Neural progenitor cell (in vitro differentiated cells): ENCODE results near the gene PRLH. TPM values are rescaled to one million over a fixed set of nuclear protein-coding genes. Genes with fewer than 3 reads are reported as not detected.

Source experiments
- DNase-seq: peaks from one replicate; pipeline ENCODE4 v3.0.0-alpha.2; 2016; ENCODE audit warnings: low spot score
- H2AFZ ChIP-seq: fragments of 200-600 bp; sonication (generic); replicated peaks from 2 replicates; pipeline ENCODE4 v1.6.1; 2016; ENCODE audit warnings: antibody characterized with exemption
- H3F3A ChIP-seq: fragments of 200-600 bp; sonication (generic); 2 replicates; pipeline ENCODE4 v1.6.1; 2016; ENCODE audit warnings: antibody characterized with exemption, low read depth
- H3K27ac ChIP-seq: fragments of 200-600 bp; sonication (generic); 2 replicates; pipeline ENCODE4 v1.5.1; 2016; ENCODE audit warnings: mild to moderate bottlenecking
- H3K27me3 ChIP-seq: fragments of 200-600 bp; sonication (generic); 2 replicates; pipeline ENCODE4 v1.6.1; 2016; ENCODE audit warnings: mild to moderate bottlenecking, moderate library complexity
- H3K36me3 ChIP-seq: fragments of 200-600 bp; sonication (generic); 2 replicates; pipeline ENCODE4 v1.5.1; 2016
- H3K4me1 ChIP-seq: fragments of 200-600 bp; sonication (generic); 2 replicates; pipeline ENCODE4 v1.6.1; 2016; ENCODE audit warnings: mixed run types
- H3K4me2 ChIP-seq: fragments of 200-600 bp; sonication (generic); 2 replicates; pipeline ENCODE4 v1.6.1; 2016
- H3K4me3 ChIP-seq: fragments of 200-600 bp; sonication (generic); 2 replicates; pipeline ENCODE4 v1.5.1; 2016
- H3K79me2 ChIP-seq: fragments of 200-600 bp; sonication (generic); 2 replicates; pipeline ENCODE4 v1.6.1; 2016; ENCODE audit warnings: low read depth
- H3K9ac ChIP-seq: fragments of 200-600 bp; sonication (generic); 2 replicates; pipeline ENCODE4 v1.6.1; 2016
- H3K9me3 ChIP-seq: fragments of 200-600 bp; sonication (generic); 2 replicates; pipeline ENCODE4 v1.5.1; 2016; ENCODE audit warnings: low read depth
- H4K20me1 ChIP-seq: fragments of 200-600 bp; sonication (generic); 2 replicates; pipeline ENCODE4 v1.6.1; 2016; ENCODE audit warnings: low read depth
- H3K27ac Mint-ChIP-seq: 3 replicates; pipeline ENCODE4 v1.8.0; 2021; ENCODE audit warnings: mixed read lengths
- H3K27me3 Mint-ChIP-seq: 2 replicates; pipeline ENCODE4 v1.8.0; 2022; ENCODE audit warnings: low read depth, mild to moderate bottlenecking, inconsistent platforms, moderate library complexity, mixed read lengths; ENCODE audit not compliant: insufficient read depth
- H3K36me3 Mint-ChIP-seq: 3 replicates; pipeline ENCODE4 v1.8.0; 2021; ENCODE audit warnings: mixed read lengths
- H3K4me1 Mint-ChIP-seq: 3 replicates; pipeline ENCODE4 v1.8.0; 2021; ENCODE audit warnings: mixed read lengths
- H3K4me3 Mint-ChIP-seq: 3 replicates; pipeline ENCODE4 v1.8.0; 2021; ENCODE audit warnings: mild to moderate bottlenecking, moderate library complexity, mixed read lengths
- H3K9me3 Mint-ChIP-seq: 3 replicates; pipeline ENCODE4 v1.8.0; 2020; ENCODE audit warnings: mixed read lengths
- EZH2 ChIP-seq: fragments of 200-600 bp; sonication (generic); IDR thresholded peaks from 2 replicates; pipeline ENCODE4 v1.6.1; 2017; ENCODE audit warnings: antibody characterized with exemption, mild to moderate bottlenecking, moderate library complexity
- EZH2phosphoT487 ChIP-seq: fragments of 200-600 bp; sonication (generic); IDR thresholded peaks from 2 replicates; pipeline ENCODE4 v1.6.1; 2017; ENCODE audit warnings: antibody characterized with exemption
- total RNA-seq: library from RNA; depleted of rRNA; stranded (reverse); fragments of >200 nt; gene quantifications from 2 replicates; pipeline ENCODE4 v1.2.3, GENCODE V29; 2015; ENCODE audit warnings: low replicate concordance
- TF ChIP-seq, protein P1 (sequence below): fragments of 200-600 bp; sonication (generic); IDR thresholded peaks from 2 replicates; pipeline ENCODE4 v1.5.1; 2017; ENCODE audit warnings: antibody characterized with exemption, mild to moderate bottlenecking

PRLH gene
- total RNA-seq, 1 donor from 2014 or later: not detected

DNA sequence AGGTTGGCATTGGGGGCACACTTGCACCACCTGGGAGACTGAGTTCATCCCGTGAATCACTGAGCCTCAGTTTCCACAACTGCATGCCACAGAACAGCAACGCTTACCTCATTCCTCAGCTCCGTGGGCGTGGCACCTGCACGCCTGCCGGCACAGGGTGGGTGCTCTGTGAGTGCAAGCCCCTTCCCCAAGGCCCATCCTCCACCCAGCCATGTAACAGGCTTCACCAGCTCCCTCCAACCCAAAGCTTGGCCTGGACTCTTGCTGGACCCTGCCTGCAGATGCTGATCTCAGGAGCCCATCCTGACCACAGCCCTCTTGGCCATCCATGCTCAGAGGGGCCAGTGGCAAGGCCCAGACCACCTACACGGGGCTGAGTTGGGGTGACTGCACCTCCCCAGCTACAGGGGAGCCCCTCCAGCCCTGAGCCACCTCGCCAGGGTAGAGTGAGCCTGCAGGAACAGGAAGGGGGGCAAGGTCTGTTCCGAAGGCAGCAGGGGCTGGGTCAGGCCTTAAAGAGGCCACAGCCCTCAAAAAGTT lies 1.8 kb downstream of the PRLH start:
- no peaks in the 10 kb centered on the region for H3K36me3 Mint-ChIP-seq
- H2AFZ ChIP-seq: no peak overlapping the region
- H3K79me2 ChIP-seq: no peaks in the 10 kb centered on the region
- no peaks in the 10 kb centered on the region for H3K27me3 ChIP-seq
- H3K4me3 Mint-ChIP-seq: no peak overlapping the region
- no peak overlapping the region for H3K27ac Mint-ChIP-seq
- H3K27me3 Mint-ChIP-seq: peaks cover 5% of the 10 kb centered on the region
- H3K4me3 ChIP-seq: no peak overlapping the region
- H3K36me3 ChIP-seq: no peaks in the 10 kb centered on the region
- no peaks in the 10 kb centered on the region for H3K9me3 ChIP-seq
- no peaks in the 10 kb centered on the region for H3K9me3 Mint-ChIP-seq
- no peak overlapping the region for H3K9ac ChIP-seq
- H3K4me1 ChIP-seq: no peaks in the 10 kb centered on the region
- H3K4me1 Mint-ChIP-seq: peaks cover 9% of the 10 kb centered on the region
- no peak overlapping the region for H3K27ac ChIP-seq
- TF ChIP-seq EZH2: no peak
- TF ChIP-seq EZH2phosphoT487: no peak
- TF ChIP-seq, protein P1, sequence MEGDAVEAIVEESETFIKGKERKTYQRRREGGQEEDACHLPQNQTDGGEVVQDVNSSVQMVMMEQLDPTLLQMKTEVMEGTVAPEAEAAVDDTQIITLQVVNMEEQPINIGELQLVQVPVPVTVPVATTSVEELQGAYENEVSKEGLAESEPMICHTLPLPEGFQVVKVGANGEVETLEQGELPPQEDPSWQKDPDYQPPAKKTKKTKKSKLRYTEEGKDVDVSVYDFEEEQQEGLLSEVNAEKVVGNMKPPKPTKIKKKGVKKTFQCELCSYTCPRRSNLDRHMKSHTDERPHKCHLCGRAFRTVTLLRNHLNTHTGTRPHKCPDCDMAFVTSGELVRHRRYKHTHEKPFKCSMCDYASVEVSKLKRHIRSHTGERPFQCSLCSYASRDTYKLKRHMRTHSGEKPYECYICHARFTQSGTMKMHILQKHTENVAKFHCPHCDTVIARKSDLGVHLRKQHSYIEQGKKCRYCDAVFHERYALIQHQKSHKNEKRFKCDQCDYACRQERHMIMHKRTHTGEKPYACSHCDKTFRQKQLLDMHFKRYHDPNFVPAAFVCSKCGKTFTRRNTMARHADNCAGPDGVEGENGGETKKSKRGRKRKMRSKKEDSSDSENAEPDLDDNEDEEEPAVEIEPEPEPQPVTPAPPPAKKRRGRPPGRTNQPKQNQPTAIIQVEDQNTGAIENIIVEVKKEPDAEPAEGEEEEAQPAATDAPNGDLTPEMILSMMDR: no peak
- peaks cover 3% of the 10 kb centered on the region for H3F3A ChIP-seq
- no peak for DNase-seq
- H3K4me2 ChIP-seq: no peak overlapping the region
- H4K20me1 ChIP-seq: peaks cover 4% of the 10 kb centered on the region

DNA sequence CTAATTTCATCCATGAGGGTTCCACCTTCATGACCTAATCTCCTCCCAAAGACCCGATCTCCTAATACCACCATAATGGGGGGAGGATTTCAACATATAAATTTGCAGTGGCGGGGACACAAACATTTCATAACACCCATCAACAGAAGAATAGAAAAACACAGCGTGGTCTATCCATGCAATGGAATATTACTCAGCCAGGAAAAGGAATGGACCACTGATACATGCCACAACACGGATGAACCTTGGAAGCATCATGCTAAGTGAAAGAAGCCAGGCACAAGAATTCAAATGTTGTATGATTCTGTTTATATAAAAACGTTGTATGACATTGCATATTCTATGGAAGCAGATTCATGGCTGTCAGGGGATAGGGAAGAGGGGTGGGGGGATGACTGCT lies 2.7 kb downstream of the PRLH start:
- Histone ChIP-seq H3K27ac (no peak overlapping the region), H3K27me3 (no peaks in the 10 kb centered on the region), H3K79me2 (no peaks in the 10 kb centered on the region), H4K20me1 (peaks cover 2% of the 10 kb centered on the region), H2AFZ (no peak overlapping the region), H3F3A (peaks cover 3% of the 10 kb centered on the region), H3K4me2 (no peak overlapping the region), H3K4me3 (no peak overlapping the region), H3K9ac (no peak overlapping the region), H3K4me1 (no peaks in the 10 kb centered on the region), H3K9me3 (no peaks in the 10 kb centered on the region), H3K36me3 (no peaks in the 10 kb centered on the region)
- DNase-seq: no peak
- no peaks in the 10 kb centered on the region for H3K9me3 Mint-ChIP-seq
- no peaks in the 10 kb centered on the region for H3K36me3 Mint-ChIP-seq
- H3K4me1 Mint-ChIP-seq: peaks cover 9% of the 10 kb centered on the region
- H3K27ac Mint-ChIP-seq: no peak overlapping the region
- peaks cover 6% of the 10 kb centered on the region for H3K27me3 Mint-ChIP-seq
- TF ChIP-seq EZH2: no peak
- TF ChIP-seq, protein P1: no peak
- TF ChIP-seq EZH2phosphoT487: no peak
- no peak overlapping the region for H3K4me3 Mint-ChIP-seq

GRCh38 chr2:237569896-237570295 lies 3.5 kb downstream of the PRLH start:
- Histone ChIP-seq H3K79me2 (no peaks in the 10 kb centered on the region), H3F3A (peaks cover 3% of the 10 kb centered on the region), H3K36me3 (no peaks in the 10 kb centered on the region), H3K4me3 (no peak overlapping the region), H2AFZ (no peak overlapping the region), H3K4me2 (no peak overlapping the region), H3K27me3 (no peaks in the 10 kb centered on the region), H3K27ac (no peak overlapping the region), H4K20me1 (no peaks in the 10 kb centered on the region), H3K9me3 (no peaks in the 10 kb centered on the region), H3K9ac (no peak overlapping the region), H3K4me1 (no peaks in the 10 kb centered on the region)
- TF ChIP-seq EZH2: no peak
- TF ChIP-seq, protein P1: no peak
- TF ChIP-seq EZH2phosphoT487: no peak
- Mint-ChIP-seq H3K9me3 (no peaks in the 10 kb centered on the region), H3K4me1 (peaks cover 12% of the 10 kb centered on the region), H3K27ac (no peak overlapping the region), H3K27me3 (peaks cover 6% of the 10 kb centered on the region), H3K4me3 (no peak overlapping the region), H3K36me3 (no peaks in the 10 kb centered on the region)
- no peak for DNase-seq
